Activated CD4-positive, alpha-beta T cell treated with anti-CD3 and anti-CD28 coated beads for 36 hours (primary cell): ENCODE data around the gene CDH16. TPM values are rescaled to one million over a fixed set of nuclear protein-coding genes. Genes with fewer than 3 reads are reported as not detected.
A peak's percentile ranks its signal among the peaks of the same experiment; 100 is the strongest.

Experiments
- ATAC-seq: fragments of 200-7000 bp; cut with Tn5 transposase; one replicate; pipeline ENCODE4 v1.10.0; 2021; ENCODE audit warnings: mild to moderate bottlenecking, moderate library complexity
- CTCF ChIA-PET: fragments of 350-600 bp; sonication (Branson Sonifier 250); formaldehyde crosslinking; loops from one replicate; lab custom pipeline; 2021; ENCODE audit warnings: antibody characterized with exemption; lab: Charles Lee
- POLR2A ChIA-PET: fragments of 350-600 bp; sonication (Branson Sonifier 250); formaldehyde crosslinking; loops from one replicate; lab custom pipeline; 2021; ENCODE audit warnings: antibody characterized with exemption, inconsistent platforms; lab: Charles Lee
- DNase-seq: peaks from one replicate; pipeline ENCODE4 v3.0.0-alpha.2; 2020
- H3K27ac Mint-ChIP-seq: one replicate; pipeline ENCODE4 v1.8.0; 2021; ENCODE audit warnings: mixed read lengths
- H3K27me3 Mint-ChIP-seq: one replicate; pipeline ENCODE4 v1.8.0; 2021; ENCODE audit warnings: mixed read lengths
- H3K36me3 Mint-ChIP-seq: one replicate; pipeline ENCODE4 v1.8.0; 2021; ENCODE audit warnings: low read depth, mixed read lengths
- H3K4me1 Mint-ChIP-seq: one replicate; pipeline ENCODE4 v1.8.0; 2021; ENCODE audit warnings: mixed read lengths
- H3K4me3 Mint-ChIP-seq: one replicate; pipeline ENCODE4 v1.8.0; 2021; ENCODE audit warnings: mild to moderate bottlenecking, moderate library complexity, mixed read lengths
- H3K9me3 Mint-ChIP-seq: one replicate; pipeline ENCODE4 v1.8.0; 2021; ENCODE audit warnings: low read depth, mixed read lengths
- intact Hi-C, 2 experiments: fragments of 100-400 bp; cut with DNase I in 1 of 2; cut with micrococcal nuclease in 1 of 2; formaldehyde crosslinking; loops; one replicate each; pipeline versions ENCODE4 v1.14.2 to v1.15.1; 2022 to 2024; cut with DNase I, micrococcal nuclease
- total RNA-seq, 2 experiments: library from RNA; stranded (reverse); gene quantifications; one replicate each; pipeline ENCODE4 v1.2.3, GENCODE V29; 2021

Gene CDH16
- total RNA-seq, 2 experiments from 2014 or later = not detected

DNA sequence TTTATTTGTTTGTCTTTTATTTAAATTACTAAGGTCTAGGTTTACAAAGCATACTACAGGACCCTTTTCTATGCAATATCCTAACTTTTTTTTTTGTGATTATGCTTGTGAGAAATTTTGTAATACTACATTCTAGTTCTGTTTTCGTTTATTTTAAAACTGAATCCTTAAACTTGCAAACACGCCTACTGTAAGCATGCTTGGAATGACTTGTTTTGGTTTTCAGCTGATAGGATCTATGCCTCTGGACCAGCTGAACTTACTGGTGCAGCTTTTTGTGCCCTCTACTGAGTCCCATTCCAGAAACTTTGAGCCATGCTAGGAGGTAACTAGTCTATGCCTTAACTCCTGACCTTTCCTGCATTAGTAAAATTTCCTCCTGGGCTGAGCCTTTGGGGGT, 32.4 kb downstream of the CDH16 start:
- peaks cover 32% of the 10 kb centered on the region for H3K36me3 Mint-ChIP-seq
- no peaks in the 10 kb centered on the region for H3K27me3 Mint-ChIP-seq
- ChIA-PET POLR2A (no interaction called here), CTCF (interaction anchor here (0.5 to 1.7 kb wide), 7 partner anchors 9 to 578 kb away, joined by 3 to 5 read pairs (median 4); partner anchors contain the start of gene NAE1)
- DNase-seq (no peak), ATAC-seq (no peak)
- H3K4me3 Mint-ChIP-seq = no peak overlapping the region
- intact Hi-C loops = no loop called here
- H3K9me3 Mint-ChIP-seq = no peaks in the 10 kb centered on the region
- peaks cover 33% of the 10 kb centered on the region for H3K4me1 Mint-ChIP-seq
- H3K27ac Mint-ChIP-seq = no peak overlapping the region

GRCh38 chr16:66885491-66885890, 33.2 kb downstream of the CDH16 start:
- Mint-ChIP-seq H3K27me3 (no peaks in the 10 kb centered on the region), H3K4me3 (no peak overlapping the region), H3K4me1 (peaks cover 33% of the 10 kb centered on the region), H3K9me3 (no peaks in the 10 kb centered on the region), H3K36me3 (peaks cover 32% of the 10 kb centered on the region), H3K27ac (no peak overlapping the region)
- DNase-seq (no peak), ATAC-seq (no peak)
- intact Hi-C loops = no loop called here
- CTCF ChIA-PET = interaction anchor here (0.7 to 1.7 kb wide), 3 partner anchors 18 to 55 kb away, joined by 3 to 5 read pairs (median 4); partner anchors contain the start of gene NAE1
- POLR2A ChIA-PET = no interaction called here

GRCh38 chr16:66882702-66883101, 36.0 kb downstream of the CDH16 start:
- ATAC-seq (no peak), DNase-seq (no peak)
- intact Hi-C loops = no loop called here
- H3K36me3 Mint-ChIP-seq = peaks cover 29% of the 10 kb centered on the region
- ChIA-PET CTCF (interaction anchor here (0.6 to 6.6 kb wide), 6 partner anchors 8 to 219 kb away, joined by 3 to 37 read pairs (median 5); partner anchors contain the start of gene NAE1), POLR2A (no interaction called here)
- no peaks in the 10 kb centered on the region for H3K9me3 Mint-ChIP-seq
- peaks cover 48% of the 10 kb centered on the region for H3K4me1 Mint-ChIP-seq
- H3K27me3 Mint-ChIP-seq = no peaks in the 10 kb centered on the region
- H3K4me3 Mint-ChIP-seq = no peak overlapping the region
- no peak overlapping the region for H3K27ac Mint-ChIP-seq

- no peak overlapping the region for H3K27ac Mint-ChIP-seq
- intact Hi-C loops = loop anchor here in 1 of 2 experiments (2.0 kb wide), 2 partner anchors 53 to 131 kb away; partner anchors contain the start of genes CES2, CIAO2B and DYNC1LI2
- no peaks in the 10 kb centered on the region for H3K27me3 Mint-ChIP-seq
- H3K4me1 Mint-ChIP-seq = peaks cover 46% of the 10 kb centered on the region
- CTCF ChIA-PET = interaction anchor here (0.6 to 6.6 kb wide), 10 partner anchors 9 to 56 kb away, joined by 3 to 37 read pairs (median 4); partner anchors contain the start of gene NAE1
- POLR2A ChIA-PET = interaction anchor here (1.0 kb wide), 1 partner anchor 18 kb away, joined by 4 read pairs; no protein-coding TSS in a partner anchor
- no peaks in the 10 kb centered on the region for H3K9me3 Mint-ChIP-seq
- ATAC-seq (no peak), DNase-seq (no peak)
- peaks cover 23% of the 10 kb centered on the region for H3K36me3 Mint-ChIP-seq
- H3K4me3 Mint-ChIP-seq = peak overlapping the region; percentile 90
Observed at GRCh38 chr16:66881964-66882508, 36.6 kb downstream of the CDH16 start.

GRCh38 chr16:66881560-66881959, 37.1 kb downstream of the CDH16 start:
- Mint-ChIP-seq H3K4me1 (peaks cover 42% of the 10 kb centered on the region), H3K27ac (no peak overlapping the region), H3K9me3 (peaks cover 1% of the 10 kb centered on the region), H3K4me3 (peak overlapping the region; percentile 90), H3K27me3 (no peaks in the 10 kb centered on the region), H3K36me3 (peaks cover 20% of the 10 kb centered on the region)
- ATAC-seq (no peak), DNase-seq (no peak)
- intact Hi-C loops = loop anchor here in 1 of 2 experiments (2.0 kb wide), 2 partner anchors 53 to 131 kb away; partner anchors contain the start of genes CES2, CIAO2B and DYNC1LI2
- ChIA-PET CTCF (interaction anchor here (0.6 to 6.6 kb wide), 7 partner anchors 8 to 56 kb away, joined by 3 to 37 read pairs (median 4); partner anchors contain the start of gene NAE1), POLR2A (interaction anchor here (0.6 to 1.0 kb wide), 2 partner anchors 18 to 232 kb away, joined by 3 to 4 read pairs; no protein-coding TSS in a partner anchor)

DNA sequence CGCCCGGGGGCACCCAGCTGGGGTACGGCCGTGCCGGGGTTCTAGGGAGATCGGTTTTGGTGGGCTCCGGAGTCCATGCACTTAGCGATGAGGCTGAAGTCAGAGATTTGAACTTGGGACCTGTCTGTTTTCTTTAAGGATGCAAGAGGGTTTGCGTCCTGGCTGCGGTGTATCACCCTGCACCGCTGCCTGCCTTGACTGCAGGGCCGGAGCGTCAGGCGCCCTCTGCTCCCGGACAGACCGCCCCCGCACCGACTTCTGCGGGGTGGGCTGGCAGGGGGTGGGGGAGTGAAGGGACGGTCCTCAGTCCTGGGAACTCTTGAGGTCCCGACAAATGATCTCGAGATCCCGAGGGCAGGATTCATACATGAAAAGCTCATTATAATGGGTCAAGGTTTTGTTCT, 37.7 kb downstream of the CDH16 start:
- CTCF ChIA-PET = interaction anchor here (0.6 to 6.6 kb wide), 10 partner anchors 8 to 50 kb away, joined by 3 to 37 read pairs (median 4); partner anchors contain the start of genes CA7 and NAE1

GRCh38 chr16:66880288-66881013, 38.2 kb downstream of the CDH16 start, which contains the start of gene PDP2:
TSS of gene PDP2 (plus strand) at chr16:66880515. CDS start at chr16:66884285, 3,770 bp downstream.
- Mint-ChIP-seq H3K9me3 (peaks cover 4% of the 10 kb centered on the region), H3K27ac (peak within 1 kb of the TSS; percentile 96), H3K4me1 (peaks cover 48% of the 10 kb centered on the region), H3K36me3 (peaks cover 17% of the 10 kb centered on the region), H3K4me3 (peak within 1 kb of the TSS; percentile 90), H3K27me3 (no peaks in the 10 kb centered on the region)
- peak; percentile 90 for ATAC-seq
- intact Hi-C loops = loop anchor here in 1 of 2 experiments (2.0 kb wide), 2 partner anchors 54 to 130 kb away; partner anchors contain the start of genes CES2, CIAO2B and DYNC1LI2
- DNase-seq = peak; percentile 95
- POLR2A ChIA-PET = interaction anchor here (0.6 kb wide), 2 partner anchors 10 to 28 kb away, joined by 4 read pairs; no protein-coding TSS in a partner anchor
- CTCF ChIA-PET = interaction anchor here (0.6 to 6.6 kb wide), 9 partner anchors 9 to 49 kb away, joined by 3 to 37 read pairs (median 4); partner anchors contain the start of genes CA7 and NAE1

More for the DNA sequence above, 37.7 kb downstream of the CDH16 start:
- peaks cover 20% of the 10 kb centered on the region for H3K36me3 Mint-ChIP-seq
- peak overlapping the region; percentile 31 for H3K27ac Mint-ChIP-seq
- no peak for ATAC-seq
- H3K9me3 Mint-ChIP-seq = peaks cover 4% of the 10 kb centered on the region
- peak overlapping the region; percentile 90 for H3K4me3 Mint-ChIP-seq
- intact Hi-C loops = loop anchor here in 1 of 2 experiments (2.0 kb wide), 2 partner anchors 54 to 130 kb away; partner anchors contain the start of genes CES2, CIAO2B and DYNC1LI2
- H3K27me3 Mint-ChIP-seq = no peaks in the 10 kb centered on the region
- peaks cover 46% of the 10 kb centered on the region for H3K4me1 Mint-ChIP-seq
- POLR2A ChIA-PET = interaction anchor here (0.6 kb wide), 3 partner anchors 9 to 233 kb away, joined by 3 to 4 read pairs (median 4); no protein-coding TSS in a partner anchor
- DNase-seq = peak; percentile 29

- DNase-seq = peak; percentile 84
- intact Hi-C loops = loop anchor here in 1 of 2 experiments (1.0 to 10.0 kb wide), 2 partner anchors 56 to 353 kb away; partner anchors contain the start of gene CIAO2B
- H3K9me3 Mint-ChIP-seq = peaks cover 4% of the 10 kb centered on the region
- POLR2A ChIA-PET = no interaction called here
- ATAC-seq = peak; percentile 53
- H3K27ac Mint-ChIP-seq = peak overlapping the region; percentile 72
- CTCF ChIA-PET = interaction anchor here (6.6 kb wide), 1 partner anchor 47 kb away, joined by 37 read pairs; the partner anchor contains the start of gene NAE1
- H3K4me1 Mint-ChIP-seq = peaks cover 66% of the 10 kb centered on the region
- H3K36me3 Mint-ChIP-seq = peaks cover 4% of the 10 kb centered on the region
- peak overlapping the region; percentile 28 for H3K4me3 Mint-ChIP-seq
- no peaks in the 10 kb centered on the region for H3K27me3 Mint-ChIP-seq
Observed at GRCh38 chr16:66878067-66878466, 40.6 kb downstream of the CDH16 start.

DNA sequence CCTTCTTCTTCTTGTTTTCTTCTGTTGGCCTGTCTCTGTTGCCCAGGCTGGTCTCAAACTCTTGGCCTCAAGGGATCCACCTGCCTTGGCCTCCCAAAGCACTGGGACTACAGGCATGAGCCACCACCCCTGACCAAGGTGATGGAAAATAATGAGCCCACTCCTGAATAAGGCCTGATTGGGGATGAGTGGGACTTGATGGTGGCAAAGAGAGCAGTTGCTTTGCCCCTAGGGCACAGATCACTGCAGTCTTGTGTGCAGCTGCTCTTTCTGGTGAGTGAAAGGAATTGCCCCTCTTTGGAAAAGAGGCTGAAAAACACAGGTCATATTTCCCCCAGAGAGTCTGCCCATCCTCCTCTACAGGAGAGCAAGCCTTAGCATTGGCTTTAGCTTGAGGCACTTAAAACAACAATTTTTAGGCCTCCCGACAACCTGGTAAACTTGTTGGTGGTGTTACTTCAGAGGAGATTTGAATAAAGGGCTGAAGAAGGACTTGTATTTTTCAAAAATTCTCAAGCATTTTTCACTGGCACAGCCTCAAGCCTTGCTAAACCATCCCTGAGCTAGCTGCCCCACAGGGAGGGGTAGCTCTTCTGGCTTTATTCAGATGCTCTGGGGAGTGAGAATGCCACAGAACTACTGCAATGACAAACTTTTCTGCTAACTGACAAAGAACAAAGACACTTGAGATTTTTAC, 44.5 kb downstream of the CDH16 start:
- peaks cover 4% of the 10 kb centered on the region for H3K9me3 Mint-ChIP-seq
- ChIA-PET CTCF (interaction anchor here (0.6 to 3.8 kb wide), 8 partner anchors 39 to 526 kb away, joined by 3 to 47 read pairs (median 3); partner anchors contain the start of gene NAE1), POLR2A (interaction anchor here (0.6 kb wide), 1 partner anchor 364 kb away, joined by 5 read pairs; no protein-coding TSS in a partner anchor)
- H3K27me3 Mint-ChIP-seq = no peaks in the 10 kb centered on the region
- peak; percentile 54 for DNase-seq
- H3K27ac Mint-ChIP-seq = peak overlapping the region; percentile 92
- intact Hi-C loops = loop anchor here (1.0 to 10.0 kb wide), 2 partner anchors 349 to 352 kb away; no protein-coding TSS in a partner anchor
- peak overlapping the region; percentile 34 for H3K4me3 Mint-ChIP-seq
- ATAC-seq = peak; percentile 35
- peaks cover 4% of the 10 kb centered on the region for H3K36me3 Mint-ChIP-seq
- H3K4me1 Mint-ChIP-seq = peaks cover 55% of the 10 kb centered on the region

DNA sequence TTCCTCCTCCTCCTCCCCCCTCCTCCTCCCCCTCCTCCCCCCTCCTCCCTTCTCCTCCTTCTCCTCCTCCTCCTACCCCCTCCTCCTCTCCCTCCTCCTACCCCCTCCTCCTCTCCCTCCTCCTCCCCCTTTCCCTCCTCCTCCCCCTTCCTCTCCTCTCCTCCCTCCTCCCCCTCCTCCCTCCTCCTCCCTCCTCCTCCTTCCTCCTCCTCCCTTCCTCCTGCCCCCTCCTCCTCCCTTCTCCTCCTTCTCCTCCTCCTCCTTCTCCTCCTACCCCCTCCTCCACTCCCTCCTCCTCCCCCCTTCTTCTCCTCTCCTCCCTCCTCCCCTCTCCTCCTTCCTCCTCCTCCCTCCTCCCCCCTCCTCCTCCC, 45.0 kb downstream of the CDH16 start:
- ATAC-seq = no peak
- peaks cover 4% of the 10 kb centered on the region for H3K9me3 Mint-ChIP-seq
- POLR2A ChIA-PET = interaction anchor here (1.2 kb wide), 1 partner anchor 44 kb away, joined by 3 read pairs; no protein-coding TSS in a partner anchor
- CTCF ChIA-PET = interaction anchor here (0.5 to 3.8 kb wide), 18 partner anchors 8 to 319 kb away, joined by 3 to 47 read pairs (median 4); partner anchors contain the start of genes CIAO2B and NAE1
- H3K36me3 Mint-ChIP-seq = peaks cover 4% of the 10 kb centered on the region
- H3K27ac Mint-ChIP-seq = no peak overlapping the region
- no peaks in the 10 kb centered on the region for H3K27me3 Mint-ChIP-seq
- H3K4me3 Mint-ChIP-seq = peak overlapping the region; percentile 34
- H3K4me1 Mint-ChIP-seq = peaks cover 53% of the 10 kb centered on the region
- intact Hi-C loops = loop anchor here (1.0 to 10.0 kb wide), 11 partner anchors 43 to 465 kb away; partner anchors contain the start of genes NAE1 (in 2 of the 2), CIAO2B (in 1 of the 2), CMTM3 (in 1 of the 2) and CMTM4 (in 1 of the 2)
- no peak for DNase-seq
